ENCODE measurements around the gene PPP1R14C. TPM values are rescaled to one million over a fixed set of nuclear protein-coding genes. Genes with fewer than 3 reads are reported as not detected.
"Not testable (repeated sequence)": the region's sequence is repeated elsewhere in the genome, so short reads cannot be mapped to it uniquely, and the experiment has no call there.

The PPP1R14C gene
- total and polyA plus RNA-seq, 2 experiments from 2014 or later: 2.1 to 5.2 TPM

DNA sequence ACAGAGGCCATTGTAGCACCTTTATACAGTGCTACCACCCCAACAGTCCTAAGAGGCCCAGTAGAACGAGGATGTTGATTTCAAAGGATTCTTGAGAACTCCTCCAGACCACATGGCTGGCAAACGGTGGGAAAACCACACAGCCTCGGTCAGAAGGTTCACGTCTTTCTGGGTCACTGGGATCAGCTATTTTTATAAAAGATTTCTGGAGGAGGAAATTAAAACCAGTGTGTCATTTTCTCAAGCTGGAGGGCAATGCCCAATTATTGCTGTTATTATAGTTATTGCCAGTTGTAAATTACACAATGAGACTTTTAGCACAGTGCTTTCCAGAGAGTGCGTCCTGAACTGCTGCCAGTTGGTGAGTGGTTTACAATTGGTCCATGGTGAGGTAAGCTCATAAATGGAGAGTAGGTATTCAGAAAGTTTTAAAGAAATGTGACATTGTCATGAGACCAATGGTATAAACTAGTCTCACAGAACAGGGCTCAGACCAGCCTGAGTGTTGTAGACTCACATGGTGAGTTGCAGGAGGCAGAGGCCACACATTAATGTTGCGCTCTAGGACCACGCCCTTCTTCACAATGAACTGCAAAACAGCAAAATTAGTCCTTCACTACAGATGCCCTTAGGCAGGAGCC lies 8.4 kb upstream of the PPP1R14C start:
- Histone ChIP-seq H3K27ac (no peak overlapping the region), H3K9me2 (replicated peaks; ENCODE audit: insufficient read depth) (no peaks in the 10 kb centered on the region), H3K36me3 (replicated peaks; ENCODE audit: insufficient read depth, low read depth) (no peaks in the 10 kb centered on the region), H3K9me3 (ENCODE audit: low read depth) (no peaks in the 10 kb centered on the region), H3K4me3 (no peak overlapping the region), H3K27me3 (peaks cover 13% of the 10 kb centered on the region), H2AFZ (no peak overlapping the region), H4K20me1 (ENCODE audit: insufficient read depth, poor library complexity, severe bottlenecking) (no peaks in the 10 kb centered on the region), H3K4me1 (ENCODE audit: insufficient read depth) (no peaks in the 10 kb centered on the region), H3K4me2 (no peak overlapping the region), H3K79me2 (no peaks in the 10 kb centered on the region)
- no peak for DNase-seq (ENCODE audit: low spot score)
- TF ChIP-seq EZH2 (IDR thresholded peaks at IDR 0.05; ENCODE audit: borderline replicate concordance) (no peak), EZH2phosphoT487 (IDR thresholded peaks at IDR 0.05; ENCODE audit: low read depth, severe bottlenecking, unreplicated experiment) (no peak)
- TF ChIP-seq, protein P1, sequence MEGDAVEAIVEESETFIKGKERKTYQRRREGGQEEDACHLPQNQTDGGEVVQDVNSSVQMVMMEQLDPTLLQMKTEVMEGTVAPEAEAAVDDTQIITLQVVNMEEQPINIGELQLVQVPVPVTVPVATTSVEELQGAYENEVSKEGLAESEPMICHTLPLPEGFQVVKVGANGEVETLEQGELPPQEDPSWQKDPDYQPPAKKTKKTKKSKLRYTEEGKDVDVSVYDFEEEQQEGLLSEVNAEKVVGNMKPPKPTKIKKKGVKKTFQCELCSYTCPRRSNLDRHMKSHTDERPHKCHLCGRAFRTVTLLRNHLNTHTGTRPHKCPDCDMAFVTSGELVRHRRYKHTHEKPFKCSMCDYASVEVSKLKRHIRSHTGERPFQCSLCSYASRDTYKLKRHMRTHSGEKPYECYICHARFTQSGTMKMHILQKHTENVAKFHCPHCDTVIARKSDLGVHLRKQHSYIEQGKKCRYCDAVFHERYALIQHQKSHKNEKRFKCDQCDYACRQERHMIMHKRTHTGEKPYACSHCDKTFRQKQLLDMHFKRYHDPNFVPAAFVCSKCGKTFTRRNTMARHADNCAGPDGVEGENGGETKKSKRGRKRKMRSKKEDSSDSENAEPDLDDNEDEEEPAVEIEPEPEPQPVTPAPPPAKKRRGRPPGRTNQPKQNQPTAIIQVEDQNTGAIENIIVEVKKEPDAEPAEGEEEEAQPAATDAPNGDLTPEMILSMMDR (IDR thresholded peaks at IDR 0.05; ENCODE audit: poor library complexity): no peak
- 84% methylated on average over 7 of the region's 7 CpGs for WGBS (ENCODE audit: low lambda C conversion rate, missing lambda C conversion rate)

DNA sequence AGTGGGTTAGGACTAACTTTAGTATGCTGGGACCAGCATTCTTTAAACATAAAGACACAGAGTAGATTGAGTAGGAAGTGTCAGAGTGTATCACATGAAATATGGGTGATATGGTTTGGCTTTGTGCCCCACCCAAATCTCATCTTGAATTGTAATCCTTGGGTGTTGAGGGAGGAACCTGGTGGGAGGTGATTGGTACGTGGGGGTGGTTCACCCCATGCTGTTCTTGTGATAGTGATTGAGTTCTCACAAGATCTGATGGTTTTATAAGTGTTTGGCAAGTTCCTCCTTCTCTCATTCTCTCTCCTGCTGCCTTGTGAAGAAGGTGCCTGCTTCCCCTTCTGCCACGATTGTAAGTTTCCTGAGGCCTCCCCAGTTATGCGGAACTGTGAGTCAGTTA lies 5.1 kb upstream of the PPP1R14C start:
- 77% methylated on average over 3 of the region's 3 CpGs for WGBS (ENCODE audit: low lambda C conversion rate, missing lambda C conversion rate)
- not testable (repeated sequence) for H3K27ac ChIP-seq; H2AFZ ChIP-seq; H3K9me3 ChIP-seq (ENCODE audit: low read depth); H4K20me1 ChIP-seq (ENCODE audit: insufficient read depth, poor library complexity, severe bottlenecking); H3K4me1 ChIP-seq (ENCODE audit: insufficient read depth); H3K4me2 ChIP-seq; DNase-seq (ENCODE audit: low spot score); H3K9me2 ChIP-seq (replicated peaks; ENCODE audit: insufficient read depth); H3K79me2 ChIP-seq; H3K36me3 ChIP-seq (replicated peaks; ENCODE audit: insufficient read depth, low read depth); H3K4me3 ChIP-seq
- peaks cover 43% of the 10 kb centered on the region for H3K27me3 ChIP-seq

DNA sequence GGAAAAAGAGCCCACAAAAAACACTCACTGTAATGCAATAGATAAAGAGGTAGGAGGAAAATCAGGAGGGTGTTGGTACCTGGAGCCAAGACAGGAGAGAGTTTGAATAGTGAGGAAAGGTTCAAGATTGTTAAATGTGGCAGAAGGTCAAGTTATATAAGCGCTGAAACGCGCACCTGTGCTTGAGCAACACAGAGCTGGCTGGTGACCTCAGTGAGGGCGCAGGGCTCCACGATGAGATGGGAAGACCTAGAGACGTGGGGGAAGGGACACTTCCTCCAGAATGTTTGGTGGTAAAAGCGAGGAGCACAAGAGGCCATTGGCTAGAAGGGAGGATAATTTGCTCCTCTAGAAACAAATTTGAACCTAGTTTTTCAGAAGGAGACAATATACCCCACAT lies 4.2 kb upstream of the PPP1R14C start:
- no peak overlapping the region for H3K27ac ChIP-seq
- H3K36me3 ChIP-seq (replicated peaks; ENCODE audit: insufficient read depth, low read depth): no peaks in the 10 kb centered on the region
- no peak overlapping the region for H2AFZ ChIP-seq
- WGBS (ENCODE audit: low lambda C conversion rate, missing lambda C conversion rate): 73% methylated on average over 7 of the region's 7 CpGs
- TF ChIP-seq, protein P1 (IDR thresholded peaks at IDR 0.05; ENCODE audit: poor library complexity): no peak
- TF ChIP-seq EZH2phosphoT487 (IDR thresholded peaks at IDR 0.05; ENCODE audit: low read depth, severe bottlenecking, unreplicated experiment): no peak
- TF ChIP-seq EZH2 (IDR thresholded peaks at IDR 0.05; ENCODE audit: borderline replicate concordance): no peak
- peaks cover 50% of the 10 kb centered on the region for H3K27me3 ChIP-seq
- H3K79me2 ChIP-seq: no peaks in the 10 kb centered on the region
- H4K20me1 ChIP-seq (ENCODE audit: insufficient read depth, poor library complexity, severe bottlenecking): no peaks in the 10 kb centered on the region
- H3K4me1 ChIP-seq (ENCODE audit: insufficient read depth): peaks cover 10% of the 10 kb centered on the region
- no peaks in the 10 kb centered on the region for H3K9me2 ChIP-seq (replicated peaks; ENCODE audit: insufficient read depth)
- no peak overlapping the region for H3K4me2 ChIP-seq
- DNase-seq (ENCODE audit: low spot score): no peak
- H3K9me3 ChIP-seq (ENCODE audit: low read depth): no peaks in the 10 kb centered on the region
- no peak overlapping the region for H3K4me3 ChIP-seq

DNA sequence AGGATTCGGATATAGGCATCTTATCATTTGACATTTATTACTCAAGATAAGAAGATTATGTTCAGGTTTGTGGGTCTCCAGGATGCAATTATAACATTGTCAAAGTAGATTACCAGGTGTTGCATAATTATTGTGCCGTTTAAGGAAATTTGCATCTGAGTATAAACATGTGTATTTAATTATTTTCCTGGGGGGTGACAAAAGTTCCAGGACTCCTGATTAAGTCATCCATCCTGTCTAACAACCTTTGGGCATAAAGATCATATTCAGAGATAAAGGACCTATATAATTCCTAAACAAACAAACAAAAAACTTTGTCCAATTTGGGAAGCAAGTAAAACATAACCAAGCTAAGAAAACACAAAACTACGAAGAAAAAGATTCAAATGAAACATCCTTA lies 3.3 kb upstream of the PPP1R14C start:
- H3K9me2 ChIP-seq (replicated peaks; ENCODE audit: insufficient read depth): no peaks in the 10 kb centered on the region
- H3K4me2 ChIP-seq: no peak overlapping the region
- no peaks in the 10 kb centered on the region for H4K20me1 ChIP-seq (ENCODE audit: insufficient read depth, poor library complexity, severe bottlenecking)
- H3K9me3 ChIP-seq (ENCODE audit: low read depth): no peaks in the 10 kb centered on the region
- H2AFZ ChIP-seq: no peak overlapping the region
- H3K27ac ChIP-seq: no peak overlapping the region
- 55% methylated on average over 3 of the region's 3 CpGs for WGBS (ENCODE audit: low lambda C conversion rate, missing lambda C conversion rate)
- H3K79me2 ChIP-seq: no peaks in the 10 kb centered on the region
- TF ChIP-seq, protein P1 (IDR thresholded peaks at IDR 0.05; ENCODE audit: poor library complexity): no peak
- TF ChIP-seq EZH2 (IDR thresholded peaks at IDR 0.05; ENCODE audit: borderline replicate concordance): no peak
- no peak for TF ChIP-seq EZH2phosphoT487 (IDR thresholded peaks at IDR 0.05; ENCODE audit: low read depth, severe bottlenecking, unreplicated experiment)
- H3K36me3 ChIP-seq (replicated peaks; ENCODE audit: insufficient read depth, low read depth): no peaks in the 10 kb centered on the region
- no peak for DNase-seq (ENCODE audit: low spot score)
- peaks cover 59% of the 10 kb centered on the region for H3K27me3 ChIP-seq
- H3K4me3 ChIP-seq: no peak overlapping the region
- H3K4me1 ChIP-seq (ENCODE audit: insufficient read depth): peaks cover 14% of the 10 kb centered on the region
